Measurements from ENCODE around the gene PLGRKT.
"Not testable (repeated sequence)": the region's sequence is repeated elsewhere in the genome, so short reads cannot be mapped to it uniquely, and the experiment has no call there.

PLGRKT gene, protein sequence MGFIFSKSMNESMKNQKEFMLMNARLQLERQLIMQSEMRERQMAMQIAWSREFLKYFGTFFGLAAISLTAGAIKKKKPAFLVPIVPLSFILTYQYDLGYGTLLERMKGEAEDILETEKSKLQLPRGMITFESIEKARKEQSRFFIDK

DNA sequence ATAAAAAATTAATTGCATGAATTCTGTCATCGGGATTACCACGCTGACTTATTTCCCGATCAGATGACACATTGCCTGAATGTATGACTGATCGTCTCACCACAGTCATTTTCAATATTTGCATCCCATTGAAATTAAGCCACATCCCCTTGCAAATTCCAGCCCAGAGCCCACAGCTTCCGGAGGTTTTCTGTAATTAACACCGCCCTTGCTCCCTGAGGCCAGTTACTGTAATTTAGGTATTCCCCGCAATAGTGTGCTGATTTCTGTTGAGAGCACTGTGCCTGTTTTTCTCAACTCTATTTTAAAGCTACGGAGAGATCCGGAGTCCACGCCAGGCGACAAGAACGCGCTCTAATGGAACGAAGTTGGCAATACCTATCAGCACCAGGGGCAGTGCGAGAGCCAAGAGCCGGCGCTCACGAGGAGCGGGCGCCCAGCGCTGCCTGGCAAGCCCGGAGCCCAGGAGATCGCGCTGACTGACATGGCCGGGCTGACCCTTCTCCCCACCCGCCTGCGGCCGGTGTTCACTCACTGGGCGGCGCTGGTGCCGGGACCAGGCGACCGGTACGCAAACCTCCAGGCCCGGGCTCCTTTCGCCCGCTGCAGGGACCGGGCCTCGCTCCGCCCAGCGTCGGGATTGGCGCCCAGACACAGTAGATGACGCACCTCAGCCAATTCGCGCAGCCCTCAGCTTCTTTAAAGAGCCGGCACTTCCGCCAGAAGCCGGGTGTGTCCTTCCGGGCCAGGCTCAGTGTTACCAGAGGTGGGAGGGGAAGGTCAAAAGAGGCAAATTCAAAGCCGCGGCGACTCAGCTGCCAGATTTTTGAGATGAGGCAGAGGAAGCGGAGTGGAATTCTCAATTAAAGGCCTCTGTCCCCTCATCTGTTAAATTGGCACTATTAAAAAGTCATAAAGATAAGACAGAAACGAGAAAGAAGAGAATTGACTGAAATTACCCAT lies at the start of gene PLGRKT:
Gene PLGRKT (minus strand): TSS at position 672 of the 963 bp plus-strand sequence. CDS start 5,948 bp downstream, outside the sequence.
- DNase-seq, result peak; percentile 94

DNA sequence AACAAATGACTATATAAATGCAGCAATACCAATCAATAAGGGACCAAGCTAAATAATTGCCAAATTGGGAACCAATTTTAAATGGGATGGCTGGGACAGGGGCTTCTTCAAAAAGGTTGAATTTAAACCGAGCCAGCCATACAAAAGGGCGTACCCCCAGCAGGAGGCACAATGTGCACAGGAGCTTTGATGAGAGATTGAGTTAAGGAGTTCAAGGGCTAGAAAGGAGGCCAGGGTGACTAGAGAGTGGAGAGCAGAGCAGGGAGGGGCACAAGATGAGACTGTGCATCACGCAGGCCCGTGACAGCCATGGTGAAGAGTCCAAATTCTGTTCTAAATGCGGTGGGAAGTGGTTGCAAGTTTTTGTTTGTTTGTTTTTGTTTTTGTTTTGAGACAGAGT lies 49.3 kb upstream of the PLGRKT start:
- DNase-seq, result no peak

DNA sequence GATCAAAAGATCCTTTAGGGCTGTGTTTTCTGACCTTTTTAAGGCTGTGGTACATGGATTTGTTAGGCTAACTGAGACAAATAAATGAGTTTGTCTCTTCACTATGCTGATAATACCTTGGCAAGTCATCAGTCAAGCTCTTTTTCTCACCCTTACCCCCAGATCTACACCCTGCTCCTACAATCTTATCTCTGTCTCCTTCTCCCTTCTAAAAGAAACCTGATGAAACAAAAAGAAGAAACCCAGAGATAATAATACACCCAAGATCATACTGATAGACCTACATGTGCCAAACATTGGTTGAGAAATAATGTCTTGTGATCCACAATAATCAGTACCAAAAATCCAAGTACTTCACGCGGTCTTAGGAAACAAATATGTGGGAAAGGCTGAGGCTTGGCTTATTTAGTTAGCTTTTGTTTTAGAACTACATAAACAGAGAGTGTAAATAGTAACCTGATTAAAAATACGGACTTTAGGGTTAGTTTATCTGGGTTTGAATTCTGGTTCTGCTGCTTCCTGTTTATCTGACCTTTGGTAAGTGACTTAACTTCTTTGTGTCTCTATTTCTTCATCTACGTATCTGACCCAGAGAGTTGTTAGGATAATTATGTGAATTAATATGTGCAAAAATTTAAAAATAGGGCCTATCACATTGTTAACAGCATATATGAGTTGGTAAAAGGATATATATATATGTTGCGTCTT lies 47.8 kb upstream of the PLGRKT start:
- DNase-seq, result no peak

DNA sequence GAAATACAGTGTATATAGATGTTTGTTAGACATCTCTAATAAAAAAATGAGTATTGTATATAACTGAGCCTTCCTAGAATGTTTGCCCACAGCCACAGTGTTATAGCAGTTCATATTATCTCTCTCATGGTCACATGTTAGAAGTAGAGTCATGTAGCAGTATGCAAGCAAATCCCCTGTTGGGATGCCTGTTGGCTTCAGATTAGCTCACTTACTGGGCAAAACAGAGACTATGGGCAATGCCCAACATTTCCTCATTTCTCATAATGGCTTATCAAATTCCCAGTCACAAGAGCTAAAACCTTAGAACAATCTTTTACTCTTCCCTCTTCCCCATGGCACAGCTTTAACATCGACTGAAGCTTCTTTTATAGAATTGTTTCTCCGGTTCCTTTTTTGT lies 45.6 kb upstream of the PLGRKT start:
- DNase-seq, result no peak

DNA sequence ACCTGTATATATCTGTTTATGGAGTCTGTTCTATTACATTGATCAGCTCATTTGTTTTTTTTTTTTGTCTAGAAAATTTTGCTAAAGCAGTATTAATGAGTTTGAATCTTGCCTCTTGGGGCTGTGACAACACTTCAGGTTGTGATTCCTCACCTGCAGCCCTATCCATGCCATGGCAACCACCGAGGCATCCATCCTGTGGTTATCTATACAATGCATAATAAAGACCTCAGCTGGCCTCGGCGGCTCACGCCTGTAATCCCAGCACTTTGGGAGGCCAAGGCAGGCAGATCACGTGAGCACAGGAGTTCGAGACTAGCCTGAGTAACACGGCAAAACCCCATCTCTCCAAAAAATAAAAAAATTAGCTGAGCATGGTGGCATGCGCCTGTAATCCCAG lies 44.5 kb upstream of the PLGRKT start:
- no peak for DNase-seq

DNA sequence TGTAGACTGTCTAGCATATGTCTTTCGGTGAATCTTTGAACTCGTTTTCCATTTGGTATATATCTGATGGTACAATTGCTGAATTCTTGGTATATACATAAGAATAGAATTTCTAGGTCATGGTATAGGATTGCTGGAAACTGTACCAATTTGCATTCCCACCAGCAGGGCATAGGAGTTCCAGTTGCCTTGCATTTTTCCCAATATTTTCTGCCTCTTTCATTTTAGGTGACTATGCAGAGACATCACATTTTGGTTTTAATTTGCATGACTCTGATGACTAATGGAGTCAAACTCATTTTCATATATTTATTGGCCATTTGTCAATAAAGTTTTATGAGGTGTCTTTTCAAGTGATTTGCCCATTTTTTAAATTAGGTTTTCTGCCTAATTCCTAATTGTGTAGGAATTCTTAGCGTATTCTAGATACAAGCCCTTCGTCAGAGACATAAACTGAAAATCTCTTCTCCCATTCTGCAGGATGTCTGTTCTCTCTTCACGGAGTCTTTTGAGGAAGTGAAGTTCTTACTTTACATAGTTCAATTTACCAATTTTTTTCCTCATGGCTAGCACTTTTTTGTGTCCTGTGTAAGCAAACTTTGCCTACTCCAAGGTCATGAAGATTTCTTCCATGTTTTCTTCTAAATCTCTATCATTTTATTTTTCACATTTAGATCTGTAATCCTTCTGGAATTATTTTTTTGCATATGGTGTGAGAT lies 43.8 kb upstream of the PLGRKT start:
- DNase-seq, result no peak

DNA sequence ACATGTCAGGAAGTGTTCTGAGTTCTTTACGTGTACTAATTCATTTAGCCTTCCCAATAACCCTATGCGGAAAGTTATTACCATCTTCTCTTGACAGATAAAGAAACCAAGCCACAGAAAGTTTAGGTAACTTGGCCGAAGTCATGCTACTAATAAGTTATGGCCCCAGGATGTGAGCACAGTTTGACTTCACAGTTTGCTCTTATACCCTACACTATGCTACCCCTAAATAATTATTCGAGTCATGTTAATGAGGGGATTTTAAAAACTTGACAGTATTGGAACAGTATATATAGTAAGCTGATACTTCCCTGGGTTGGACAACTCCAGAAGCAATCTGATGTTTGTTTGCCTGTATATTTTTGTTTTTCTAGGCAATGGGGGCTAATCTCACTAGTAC lies 43.2 kb upstream of the PLGRKT start:
- DNase-seq, result no peak

DNA sequence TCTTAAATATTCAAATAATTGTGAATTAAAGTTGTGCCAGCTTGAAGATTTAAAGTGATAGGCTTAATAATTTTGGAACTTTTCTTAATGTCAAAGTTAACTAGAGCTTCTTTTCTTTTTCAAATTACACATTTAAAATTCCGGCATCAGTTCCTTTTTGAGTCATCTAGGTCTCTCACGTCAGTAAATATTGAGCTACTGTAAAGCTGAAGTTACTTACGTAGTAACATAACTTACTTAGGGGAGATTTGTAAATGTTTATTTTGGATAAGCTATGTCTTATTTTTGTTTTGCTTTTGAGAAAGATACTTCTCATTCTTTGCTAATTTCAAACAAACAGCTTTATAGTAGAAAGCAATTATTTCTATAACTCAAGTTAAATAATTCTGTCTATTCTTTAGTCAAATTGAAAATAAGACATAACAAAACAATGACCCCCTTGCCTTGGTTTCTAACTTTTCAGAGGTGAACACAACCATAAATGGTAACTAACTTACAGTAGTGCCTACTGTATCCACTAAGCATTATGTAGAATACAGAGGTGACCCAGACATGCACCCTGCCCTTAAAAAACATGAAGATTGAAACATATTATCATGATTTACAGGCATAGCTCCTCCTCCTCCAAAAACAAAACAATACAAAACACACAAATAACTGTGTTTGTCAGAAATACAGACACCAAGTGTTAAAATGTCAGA lies 42.4 kb upstream of the PLGRKT start:
- no peak for DNase-seq

DNA sequence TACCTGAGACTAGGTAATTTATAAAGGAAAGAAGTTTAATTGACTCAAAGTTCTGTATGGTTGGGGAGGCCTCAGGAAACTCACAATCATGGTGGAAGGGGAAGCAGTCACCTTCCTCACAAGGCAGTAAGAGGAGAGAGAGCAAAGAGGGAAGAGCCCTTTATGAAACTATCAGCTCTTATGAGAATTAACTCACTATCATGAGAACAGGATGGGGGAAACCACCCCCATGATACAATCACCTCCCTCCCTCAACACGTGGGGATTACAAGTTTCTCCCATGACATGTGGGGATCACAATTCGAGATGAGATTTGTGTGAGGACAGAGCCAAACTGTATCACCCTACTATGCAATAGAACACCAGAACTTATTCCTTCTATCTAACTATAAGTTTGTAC lies 40.5 kb upstream of the PLGRKT start:
- no peak for DNase-seq

DNA sequence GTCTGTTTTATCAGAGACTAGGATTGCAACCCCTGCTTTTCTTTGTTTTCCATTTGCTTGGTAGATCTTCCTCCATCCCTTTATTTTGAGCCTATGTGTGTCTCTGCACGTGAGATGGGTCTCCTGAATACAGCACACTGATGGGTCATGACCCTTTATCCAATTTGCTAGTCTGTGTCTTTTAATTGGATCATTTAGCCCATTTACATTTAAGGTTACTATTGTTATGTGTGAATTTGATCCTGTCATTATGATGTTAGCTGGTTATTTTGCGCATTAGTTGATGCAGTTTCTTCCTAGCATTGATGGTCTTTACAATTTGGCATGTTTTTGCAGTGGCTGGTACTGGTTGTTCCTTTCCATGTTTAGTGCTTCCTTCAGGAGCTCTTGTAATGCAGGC lies 37.9 kb upstream of the PLGRKT start:
- DNase-seq, result not testable (repeated sequence)

DNA sequence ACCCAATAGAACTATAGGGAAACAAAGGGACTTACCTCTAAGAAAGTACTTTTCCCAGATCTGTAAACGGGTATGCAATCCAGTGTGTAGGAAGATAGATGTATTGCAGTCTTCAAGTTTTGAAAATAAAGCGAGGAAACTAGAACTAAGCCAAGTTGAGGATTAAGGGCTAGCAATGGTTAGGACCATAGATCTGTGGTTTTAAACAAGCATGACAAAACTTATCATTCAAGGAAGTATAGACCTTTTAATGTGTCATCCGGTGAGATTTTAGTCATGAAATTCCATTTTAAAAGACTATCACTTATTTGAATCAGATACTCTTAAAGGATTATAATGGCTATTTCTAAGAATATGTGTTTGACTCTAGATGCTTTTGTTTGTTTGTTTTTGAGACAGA lies 33.1 kb upstream of the PLGRKT start:
- DNase-seq, result no peak

DNA sequence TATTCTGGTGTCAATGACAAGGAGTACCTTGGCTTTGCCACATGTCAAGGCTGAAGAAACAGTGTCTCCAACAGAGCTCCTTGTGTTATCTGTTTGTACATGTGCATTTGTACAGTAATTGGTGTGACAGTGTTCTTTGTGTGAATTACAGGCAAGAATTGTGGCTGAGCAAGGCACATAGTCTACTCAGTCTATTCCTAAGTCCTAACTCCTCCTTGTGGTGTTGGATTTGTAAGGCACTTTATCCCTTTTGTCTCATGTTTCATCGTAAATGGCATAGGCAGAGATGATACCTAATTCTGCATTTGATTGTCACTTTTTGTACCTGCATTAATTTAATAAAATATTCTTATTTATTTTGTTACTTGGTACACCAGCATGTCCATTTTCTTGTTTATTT lies 32.4 kb upstream of the PLGRKT start:
- DNase-seq, result no peak

DNA sequence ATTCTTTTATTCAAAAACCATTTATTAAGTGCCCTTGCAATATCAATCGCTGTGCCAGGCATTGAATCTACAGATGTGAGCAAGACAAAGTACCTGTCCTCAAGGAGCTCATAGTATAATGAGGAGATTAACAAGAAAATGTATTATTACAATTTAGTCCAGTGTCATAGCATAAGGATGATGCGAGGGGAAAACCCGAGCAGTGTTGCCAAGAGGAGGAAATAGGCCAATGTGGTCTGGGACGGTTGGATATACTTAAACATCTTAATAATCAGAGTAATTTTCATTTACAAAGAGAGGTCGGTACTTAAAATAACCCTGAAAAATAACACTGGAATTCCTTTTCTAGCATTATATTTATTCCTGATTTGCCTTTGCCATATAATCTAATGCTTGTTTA lies 31.1 kb upstream of the PLGRKT start:
- no peak for DNase-seq

DNA sequence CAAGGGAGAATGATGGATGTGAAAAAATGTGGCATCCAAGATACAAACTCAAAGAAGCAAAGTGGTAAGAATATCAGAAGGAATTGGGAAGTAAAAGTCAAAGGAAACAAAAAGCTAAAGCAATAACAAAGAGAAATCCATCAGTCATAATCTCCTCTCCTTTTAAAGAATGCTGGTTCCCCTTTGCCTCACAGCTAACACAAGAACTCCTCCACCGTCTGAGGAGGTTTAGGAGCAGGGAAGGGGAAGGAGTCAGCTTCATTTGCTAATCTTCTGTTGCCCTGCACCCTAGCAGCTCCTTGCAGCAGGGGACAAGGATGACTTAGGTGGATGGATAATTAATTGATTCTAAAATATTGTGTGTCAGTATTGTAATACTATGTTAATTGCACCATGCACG lies 29.0 kb upstream of the PLGRKT start:
- DNase-seq, result no peak

DNA sequence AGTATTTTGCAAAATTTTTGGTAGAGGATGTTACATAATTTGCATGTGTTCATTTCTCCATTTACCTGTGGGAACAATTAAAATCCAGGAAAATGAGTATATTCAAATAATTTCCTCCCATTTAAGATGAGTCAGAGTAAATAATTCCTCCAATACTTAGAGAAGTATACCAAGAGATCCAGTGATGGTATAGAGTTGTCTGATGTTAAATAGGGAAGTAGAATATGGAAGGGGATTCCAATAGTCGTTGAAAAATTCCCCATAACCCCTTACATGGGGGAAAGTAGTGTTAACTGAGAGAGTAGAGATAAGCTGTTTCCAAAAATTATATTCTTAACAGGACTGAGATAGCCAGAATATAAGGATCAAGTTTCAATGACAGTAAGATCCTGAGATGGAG lies 28.3 kb upstream of the PLGRKT start:
- no peak for DNase-seq

DNA sequence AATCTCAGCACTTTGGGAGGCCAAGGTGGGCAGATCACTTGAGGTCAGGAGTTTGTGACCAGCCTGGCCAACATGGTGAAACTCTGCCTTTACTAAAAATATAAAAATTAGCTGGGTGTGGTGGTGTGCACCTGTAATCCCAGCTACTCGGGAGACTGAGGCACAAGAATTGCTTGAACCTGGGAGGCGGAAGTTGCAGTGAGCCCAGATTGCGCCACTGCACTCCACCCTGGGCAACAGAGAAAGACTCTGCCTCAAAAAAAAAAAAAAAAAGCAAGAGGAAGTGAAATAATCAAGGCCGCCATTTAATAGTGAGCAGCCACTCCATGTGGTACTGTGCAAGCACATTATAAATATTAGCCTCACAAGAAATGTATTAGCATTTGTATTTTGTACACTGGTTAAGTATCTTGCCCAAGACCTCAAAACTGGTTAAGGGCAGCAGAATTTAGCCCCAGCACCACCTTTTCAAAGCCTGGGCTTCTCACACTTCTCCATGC lies 27.2 kb upstream of the PLGRKT start:
- DNase-seq, result not testable (repeated sequence)

DNA sequence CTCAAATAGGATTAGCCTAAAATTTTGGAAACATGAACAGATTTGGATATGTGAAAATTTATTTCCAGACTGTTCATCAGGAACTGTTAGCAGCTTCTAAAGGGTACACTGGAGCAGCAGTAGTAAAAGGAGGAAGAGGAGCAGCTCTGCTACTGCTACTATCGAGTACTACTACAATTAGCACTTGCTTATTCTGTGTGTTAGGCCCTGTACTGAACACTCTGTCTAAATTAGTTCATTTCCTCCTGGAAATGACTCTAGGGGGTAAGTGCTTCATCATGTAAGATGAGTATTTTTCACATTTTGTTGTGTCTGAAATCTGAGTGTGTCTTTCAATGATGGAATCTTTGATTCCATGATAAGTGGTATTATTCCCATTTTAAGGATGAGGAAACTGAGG lies 22.4 kb upstream of the PLGRKT start:
- DNase-seq, result no peak

DNA sequence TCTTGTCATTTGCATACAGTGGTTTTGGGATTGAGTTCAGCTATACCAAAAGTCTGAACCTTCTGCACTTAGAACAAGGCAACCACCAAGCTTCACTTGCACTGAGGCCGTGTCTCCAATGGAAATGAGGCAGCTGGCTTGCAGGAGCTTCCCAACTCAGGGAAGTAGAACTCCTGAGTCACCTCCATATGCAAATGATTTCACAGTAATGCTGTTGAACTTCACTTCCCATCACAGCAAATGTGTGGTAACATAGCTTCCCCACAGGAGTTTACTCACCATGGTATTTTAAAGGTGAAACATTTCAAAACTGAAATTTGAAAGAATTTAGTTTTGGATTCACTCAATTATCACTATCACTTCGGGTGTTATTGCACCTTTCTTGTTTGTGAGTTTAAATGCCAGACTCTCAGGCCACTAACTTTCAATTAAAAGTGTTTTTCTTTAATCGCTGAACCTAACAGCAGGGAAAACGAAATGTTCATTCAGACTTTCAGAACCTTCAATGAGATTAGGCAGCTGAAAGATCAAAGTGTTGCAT lies 21.6 kb upstream of the PLGRKT start:
- DNase-seq, result no peak

DNA sequence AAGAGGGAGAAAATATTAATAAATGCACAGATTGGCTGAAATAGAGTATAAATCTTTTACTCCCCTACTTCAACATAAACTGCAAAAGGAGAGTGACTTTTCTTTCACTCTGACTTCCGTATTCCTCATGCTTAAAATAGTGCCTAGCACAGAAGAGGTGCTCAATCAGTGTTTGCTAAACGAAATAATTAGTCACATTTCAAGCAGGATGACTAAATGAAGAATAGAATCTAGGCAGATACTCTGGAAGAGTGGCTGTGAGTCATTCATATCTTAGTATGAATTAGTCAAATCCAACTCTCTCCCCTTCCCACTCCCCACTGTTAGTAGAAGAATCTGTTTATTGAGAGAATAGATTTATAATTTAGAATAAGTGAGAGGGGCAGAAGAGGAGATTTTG lies 17.5 kb upstream of the PLGRKT start:
- DNase-seq, result no peak

DNA sequence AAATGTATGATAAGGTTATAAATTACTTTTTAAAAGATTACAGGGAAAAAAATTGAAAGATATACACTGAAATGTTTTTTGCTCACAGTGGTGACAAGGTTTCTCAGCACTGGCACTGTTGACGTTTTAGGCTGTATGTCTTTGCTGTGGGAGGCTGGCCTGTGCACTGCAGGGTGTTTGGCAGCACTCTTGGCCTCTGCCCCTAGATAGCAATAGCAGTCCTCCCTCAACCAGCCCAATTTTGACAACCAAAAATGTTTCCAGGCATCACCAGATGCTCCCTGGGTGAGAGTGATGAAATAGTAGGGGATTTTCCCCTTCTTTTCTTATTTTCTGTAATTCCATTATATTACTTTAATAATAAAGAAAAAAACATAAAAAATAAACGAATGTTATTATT lies 15.9 kb upstream of the PLGRKT start:
- no peak for DNase-seq

DNA sequence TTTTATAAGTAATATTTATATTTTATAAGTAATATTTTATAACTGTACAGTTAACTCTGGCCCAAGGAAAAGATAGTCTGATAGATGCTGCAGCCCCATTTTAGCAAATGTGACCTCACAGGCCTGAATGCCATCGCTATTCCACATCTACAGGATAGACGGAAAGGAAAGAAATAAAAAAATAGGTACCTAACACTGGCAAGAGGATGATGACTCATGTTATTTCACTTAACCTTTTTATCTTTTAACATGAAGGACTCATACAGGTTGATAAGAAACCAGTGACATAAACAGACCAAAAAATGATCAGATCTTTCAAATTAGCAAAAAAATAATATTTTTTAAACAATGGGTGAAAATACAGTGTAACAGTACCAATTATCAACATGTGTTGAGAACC lies 15.3 kb upstream of the PLGRKT start:
- no peak for DNase-seq

DNA sequence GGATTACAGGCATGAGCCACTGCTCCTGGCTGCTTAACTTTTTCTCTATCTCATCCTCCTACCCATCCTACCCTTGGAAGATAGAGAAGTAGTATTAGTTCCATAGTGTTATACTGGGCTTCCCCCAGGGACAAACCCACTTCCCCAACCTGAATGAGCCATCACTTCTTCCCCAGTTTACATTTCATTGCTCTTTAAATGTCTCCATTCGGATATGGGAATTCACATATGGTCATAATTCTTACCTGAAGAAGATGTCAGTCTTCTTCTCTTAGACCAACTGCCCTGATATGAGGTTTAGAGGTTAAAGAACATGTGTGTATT lies 14.5 kb upstream of the PLGRKT start:
- DNase-seq, result no peak

Data from NCI-H1092 (cell line).